PC-9 (cell line): ENCODE data around the gene TTI1. TPM values are rescaled to one million over a fixed set of nuclear protein-coding genes. Genes with fewer than 3 reads are reported as not detected.

Experiments
- BruUV-seq: library from RNA; stranded (reverse); fragments of 400-500 nt; replicated peaks from 2 replicates; lab custom pipeline; 2021; lab: Mats Ljungman, UMichigan
- CTCF ChIA-PET: fragments of 300-600 bp; sonication (Branson Sonifier 250); formaldehyde crosslinking; loops from one replicate; lab custom pipeline; 2022; ENCODE audit warnings: antibody characterized with exemption; lab: Charles Lee
- POLR2A ChIA-PET: fragments of 300-600 bp; sonication (Branson Sonifier 250); formaldehyde crosslinking; loops from one replicate; lab custom pipeline; 2022; ENCODE audit warnings: antibody characterized with exemption; ENCODE audit not compliant: unreplicated experiment; lab: Charles Lee
- DNase-seq, 2 experiments: peaks; one replicate each; pipeline versions ENCODE4 v3.0.0 to v3.0.0-alpha.2; 2015 to 2022; ENCODE audit warnings: mixed read lengths in 1 of 2
- H2AFZ ChIP-seq: fragments of 200-600 bp; sonication (generic); 2 replicates; pipeline ENCODE4 v1.8.1; 2017; ENCODE audit warnings: antibody characterized with exemption
- H3F3A ChIP-seq: fragments of 200-600 bp; sonication (generic); 2 replicates; pipeline ENCODE4 v1.8.1; 2017; ENCODE audit warnings: antibody characterized with exemption, mild to moderate bottlenecking, low read depth; ENCODE audit not compliant: insufficient read depth
- H3K27ac ChIP-seq: fragments of 200-600 bp; sonication (generic); 2 replicates; pipeline ENCODE4 v1.6.1; 2016; ENCODE audit warnings: mixed run types
- H3K27me3 ChIP-seq: fragments of 200-600 bp; sonication (generic); 2 replicates; pipeline ENCODE4 v1.6.1; 2016; ENCODE audit warnings: low read depth, mixed run types; ENCODE audit not compliant: insufficient read depth
- H3K36me3 ChIP-seq: fragments of 200-600 bp; sonication (generic); 2 replicates; pipeline ENCODE4 v1.6.1; 2016; ENCODE audit warnings: low read depth, mixed run types
- H3K4me1 ChIP-seq: fragments of 200-600 bp; sonication (generic); replicated peaks from 2 replicates; pipeline ENCODE4 v1.6.1; 2016; ENCODE audit warnings: mixed run types; ENCODE audit not compliant: insufficient read depth
- H3K4me2 ChIP-seq: fragments of 200-600 bp; sonication (generic); 2 replicates; pipeline ENCODE4 v1.6.1; 2017; ENCODE audit warnings: mixed run types
- H3K4me3 ChIP-seq: fragments of 200-600 bp; sonication (generic); 2 replicates; pipeline ENCODE4 v1.6.1; 2016; ENCODE audit warnings: mixed run types
- H3K79me2 ChIP-seq: fragments of 200-600 bp; sonication (generic); 2 replicates; pipeline ENCODE4 v1.6.1; 2017; ENCODE audit warnings: low read depth, mixed run types
- H3K9me2 ChIP-seq: fragments of 200-600 bp; sonication (generic); 2 replicates; pipeline ENCODE4 v1.8.1; 2017; ENCODE audit warnings: mild to moderate bottlenecking; ENCODE audit not compliant: insufficient read depth
- H3K9me3 ChIP-seq: fragments of 200-600 bp; sonication (generic); 2 replicates; pipeline ENCODE4 v1.8.1; 2016; ENCODE audit warnings: low read depth; ENCODE audit not compliant: insufficient read depth
- H4K20me1 ChIP-seq: fragments of 200-600 bp; sonication (generic); 2 replicates; pipeline ENCODE4 v1.8.1; 2017; ENCODE audit not compliant: insufficient read depth
- EZH2 ChIP-seq: fragments of 200-600 bp; sonication (generic); IDR thresholded peaks from 2 replicates; pipeline ENCODE4 v1.8.0; 2017; ENCODE audit warnings: antibody characterized with exemption, low read depth
- intact Hi-C: fragments of 100-400 bp; cut with micrococcal nuclease; formaldehyde crosslinking; loops from one replicate; pipeline ENCODE4 v1.10.0; 2022; ENCODE audit not compliant: unreplicated experiment
- total RNA-seq: library from RNA; stranded (reverse); gene quantifications from 2 replicates; pipeline ENCODE4 v1.2.3, GENCODE V29; 2021
- TF ChIP-seq, protein P1 (sequence below): fragments of 200-600 bp; sonication (generic); conservative IDR thresholded peaks from 2 replicates; pipeline ENCODE4 v1.6.1; 2017; ENCODE audit warnings: mixed run types, antibody characterized with exemption, mild to moderate bottlenecking, moderate library complexity

Gene TTI1
- total RNA-seq, 1 experiment from 2014 or later = 34.2 TPM

- Histone ChIP-seq H3K4me2 (no peak overlapping the region), H2AFZ (no peak overlapping the region), H3K27ac (no peak overlapping the region), H3K27me3 (peaks cover 62% of the 10 kb centered on the region), H4K20me1 (no peaks in the 10 kb centered on the region), H3K9me2 (no peaks in the 10 kb centered on the region), H3K36me3 (no peaks in the 10 kb centered on the region), H3K79me2 (no peaks in the 10 kb centered on the region), H3F3A (no peaks in the 10 kb centered on the region), H3K9me3 (no peaks in the 10 kb centered on the region), H3K4me1 (no peaks in the 10 kb centered on the region), H3K4me3 (no peak overlapping the region)
- TF ChIP-seq EZH2 = no peak
- TF ChIP-seq, protein P1, sequence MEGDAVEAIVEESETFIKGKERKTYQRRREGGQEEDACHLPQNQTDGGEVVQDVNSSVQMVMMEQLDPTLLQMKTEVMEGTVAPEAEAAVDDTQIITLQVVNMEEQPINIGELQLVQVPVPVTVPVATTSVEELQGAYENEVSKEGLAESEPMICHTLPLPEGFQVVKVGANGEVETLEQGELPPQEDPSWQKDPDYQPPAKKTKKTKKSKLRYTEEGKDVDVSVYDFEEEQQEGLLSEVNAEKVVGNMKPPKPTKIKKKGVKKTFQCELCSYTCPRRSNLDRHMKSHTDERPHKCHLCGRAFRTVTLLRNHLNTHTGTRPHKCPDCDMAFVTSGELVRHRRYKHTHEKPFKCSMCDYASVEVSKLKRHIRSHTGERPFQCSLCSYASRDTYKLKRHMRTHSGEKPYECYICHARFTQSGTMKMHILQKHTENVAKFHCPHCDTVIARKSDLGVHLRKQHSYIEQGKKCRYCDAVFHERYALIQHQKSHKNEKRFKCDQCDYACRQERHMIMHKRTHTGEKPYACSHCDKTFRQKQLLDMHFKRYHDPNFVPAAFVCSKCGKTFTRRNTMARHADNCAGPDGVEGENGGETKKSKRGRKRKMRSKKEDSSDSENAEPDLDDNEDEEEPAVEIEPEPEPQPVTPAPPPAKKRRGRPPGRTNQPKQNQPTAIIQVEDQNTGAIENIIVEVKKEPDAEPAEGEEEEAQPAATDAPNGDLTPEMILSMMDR = no peak
- intact Hi-C loops = no loop called here
- DNase-seq = no peak
- ChIA-PET POLR2A (no interaction called here), CTCF (no interaction called here)
- no TSS peak for BruUV-seq
Observed at GRCh38 chr20:37961066-37961465, 72.2 kb downstream of the TTI1 start.

DNA sequence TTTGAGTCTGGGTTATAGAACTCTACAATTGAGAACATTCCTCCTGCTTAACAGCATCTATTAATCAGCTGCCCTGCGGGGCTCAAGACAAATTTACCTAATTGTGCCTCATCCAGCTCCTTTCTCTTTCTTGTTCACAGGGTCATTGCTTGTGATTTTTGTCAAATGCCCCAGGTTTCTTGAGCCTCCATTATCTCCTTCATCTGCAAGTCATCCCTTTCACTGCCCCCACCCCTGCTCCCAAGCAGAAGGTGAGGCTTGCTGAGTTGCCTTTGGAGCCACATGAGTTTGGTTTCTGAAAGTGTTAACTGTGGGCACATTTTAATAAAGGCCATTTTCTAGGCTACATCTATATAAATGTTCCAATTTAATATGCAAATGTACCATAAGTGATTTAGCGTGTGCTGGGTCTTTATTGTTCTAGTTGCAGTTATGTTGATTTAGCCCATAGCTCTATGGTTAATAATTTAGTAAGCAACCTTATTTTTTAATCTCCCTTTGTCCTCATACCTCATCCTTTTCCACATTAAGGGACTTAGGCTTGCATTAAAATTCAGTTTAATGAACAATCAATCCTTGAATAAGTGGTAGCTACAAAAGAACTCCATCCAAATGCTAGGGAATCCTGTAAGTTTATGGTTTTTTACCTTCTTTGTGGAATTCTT lies 74.3 kb downstream of the TTI1 start:
- no peak overlapping the region for H3K4me2 ChIP-seq
- H3K4me1 ChIP-seq = no peaks in the 10 kb centered on the region
- H3K27me3 ChIP-seq = peaks cover 58% of the 10 kb centered on the region
- ChIA-PET CTCF (interaction anchor here (0.6 kb wide), 1 partner anchor 293 kb away, joined by 3 read pairs; no protein-coding TSS in a partner anchor), POLR2A (no interaction called here)
- TF ChIP-seq, protein P1 = no peak
- H3K4me3 ChIP-seq = no peak overlapping the region
- H2AFZ ChIP-seq = no peak overlapping the region
- no peaks in the 10 kb centered on the region for H3K9me3 ChIP-seq
- intact Hi-C loops = no loop called here
- no peak overlapping the region for H3K27ac ChIP-seq
- no TSS peak for BruUV-seq
- no peaks in the 10 kb centered on the region for H3K9me2 ChIP-seq
- H3K36me3 ChIP-seq = no peaks in the 10 kb centered on the region
- DNase-seq = no peak
- H3F3A ChIP-seq = no peaks in the 10 kb centered on the region
- H4K20me1 ChIP-seq = no peaks in the 10 kb centered on the region
- no peaks in the 10 kb centered on the region for H3K79me2 ChIP-seq

- intact Hi-C loops = no loop called here
- POLR2A ChIA-PET = no interaction called here
- CTCF ChIA-PET = interaction anchor here (0.5 kb wide), 1 partner anchor 1379 kb away, joined by 4 read pairs; no protein-coding TSS in a partner anchor
- Histone ChIP-seq H3K4me2 (no peak overlapping the region), H3K27ac (no peak overlapping the region), H3F3A (no peaks in the 10 kb centered on the region), H3K9me2 (no peaks in the 10 kb centered on the region), H3K9me3 (no peaks in the 10 kb centered on the region), H3K4me1 (no peaks in the 10 kb centered on the region), H3K79me2 (no peaks in the 10 kb centered on the region), H4K20me1 (no peaks in the 10 kb centered on the region), H2AFZ (no peak overlapping the region), H3K4me3 (no peak overlapping the region), H3K36me3 (no peaks in the 10 kb centered on the region), H3K27me3 (peaks cover 52% of the 10 kb centered on the region)
- DNase-seq = no peak
- BruUV-seq = no TSS peak
- TF ChIP-seq EZH2 = no peak
- TF ChIP-seq, protein P1 = no peak
Observed at GRCh38 chr20:37956107-37956585, 77.1 kb downstream of the TTI1 start.
